Prostate gland (tissue), 2 donors: ENCODE results near the gene SRP14. TPM values are rescaled to one million over a fixed set of nuclear protein-coding genes. Genes with fewer than 3 reads are reported as not detected.

Source experiments
- DNase-seq: peaks from one replicate; pipeline ENCODE4 v3.0.0-alpha.2; 2019; ENCODE audit warnings: low spot score
- H3K27ac ChIP-seq, 2 donors: fragments of 200-600 bp; sonication (generic); 2 replicates each; pipeline ENCODE4 v1.5.1; 2017 to 2019
- H3K27me3 ChIP-seq: fragments of 200-600 bp; sonication (generic); replicated peaks from 2 replicates; pipeline ENCODE4 v1.5.1; 2019; ENCODE audit not compliant: insufficient read depth
- H3K36me3 ChIP-seq, 2 donors: fragments of 200-600 bp; sonication (generic); 1 replicate in 1 of 2; 2 replicates in 1 of 2; pipeline versions ENCODE4 v1.5.1 to v1.8.1; 2017 to 2019
- H3K4me1 ChIP-seq: fragments of 200-600 bp; sonication (generic); replicated peaks from 2 replicates; pipeline ENCODE4 v1.5.1; 2019
- H3K4me3 ChIP-seq, 2 donors: fragments of 200-600 bp; sonication (generic); 2 replicates each; pipeline ENCODE4 v1.5.1; 2017 to 2019
- H3K9me3 ChIP-seq: fragments of 200-600 bp; sonication (generic); 2 replicates; pipeline ENCODE4 v1.5.1; 2017
- CTCF ChIP-seq, 4 experiments: fragments of 200-600 bp in 2 of 4; fragments of 450-650 bp in 2 of 4; sonication (generic) in 2 of 4; IDR thresholded peaks; 1 replicate in 3 of 4; 2 replicates in 1 of 4; pipeline ENCODE4 v1.5.1; 2016 to 2019; ENCODE audit warnings: antibody characterized with exemption in 4 of 4, mild to moderate bottlenecking in 2 of 4, moderate library complexity in 2 of 4
- POLR2A ChIP-seq: fragments of 450-650 bp; IDR thresholded peaks from one replicate; pipeline ENCODE4 v1.6.1; 2016; ENCODE audit warnings: antibody characterized with exemption, mild to moderate bottlenecking
- POLR2AphosphoS5 ChIP-seq: sonication (generic); formaldehyde crosslinking; IDR thresholded peaks from one replicate; pipeline ENCODE4 v1.6.1; 2017; ENCODE audit warnings: antibody characterized with exemption
- WGBS: methylation state at CpG from one replicate; pipeline ENCODE4 v1.1.5; 2018; 5-methylcytosine and 5-hydroxymethylcytosine counted together
- intact Hi-C: fragments of 100-400 bp; cut with DNase I; formaldehyde crosslinking; loops from one replicate; pipeline ENCODE4 v1.14.2; 2022
- total RNA-seq, 2 donors: library from RNA; depleted of rRNA; stranded (reverse); fragments of >200 nt; gene quantifications; one replicate each; pipeline ENCODE4 v1.1.0, GENCODE V29; 2016

Gene SRP14
- total RNA-seq, 2 donors from 2014 or later = 366 to 428 TPM

- Histone ChIP-seq H3K4me1 (no peaks in the 10 kb centered on the region), H3K9me3 (no peaks in the 10 kb centered on the region), H3K36me3 (no peaks in the 10 kb centered on the region), H3K27ac (peak overlapping the region in 1 of 2 donors; percentile 1), H3K4me3 (no peak overlapping the region), H3K27me3 (no peaks in the 10 kb centered on the region)
- intact Hi-C loops = no loop called here
- TF ChIP-seq POLR2A = no peak
- no peak for TF ChIP-seq CTCF (IDR thresholded peaks at IDR 0.05)
- no peak for TF ChIP-seq POLR2AphosphoS5
- DNase-seq = peak; percentile 66
- WGBS = 61% methylated on average over 14 of the region's 14 CpGs
Measured at GRCh38 chr15:40055576-40056293, 16.8 kb upstream of the SRP14 start.

GRCh38 chr15:40054855-40055575 lies 16.0 kb upstream of the SRP14 start:
- 50% methylated on average over 6 of the region's 6 CpGs for WGBS
- no peak overlapping the region for H3K27ac ChIP-seq
- H3K4me3 ChIP-seq = no peak overlapping the region
- H3K9me3 ChIP-seq = no peaks in the 10 kb centered on the region
- no peak for DNase-seq
- no peaks in the 10 kb centered on the region for H3K27me3 ChIP-seq
- H3K36me3 ChIP-seq = no peaks in the 10 kb centered on the region
- TF ChIP-seq POLR2A (no peak), CTCF (IDR thresholded peaks at IDR 0.05) (no peak), POLR2AphosphoS5 (no peak)
- intact Hi-C loops = no loop called here
- no peaks in the 10 kb centered on the region for H3K4me1 ChIP-seq

GRCh38 chr15:40054605-40054854 lies 15.5 kb upstream of the SRP14 start:
- Histone ChIP-seq H3K4me3 (no peak overlapping the region), H3K27ac (no peak overlapping the region), H3K36me3 (no peaks in the 10 kb centered on the region), H3K9me3 (no peaks in the 10 kb centered on the region), H3K4me1 (no peaks in the 10 kb centered on the region), H3K27me3 (no peaks in the 10 kb centered on the region)
- no peak for DNase-seq
- TF ChIP-seq POLR2A = no peak
- TF ChIP-seq CTCF (IDR thresholded peaks at IDR 0.05) = no peak
- no peak for TF ChIP-seq POLR2AphosphoS5
- 96% methylated on average over 3 of the region's 3 CpGs for WGBS
- intact Hi-C loops = no loop called here

GRCh38 chr15:40053831-40054604 lies 15.0 kb upstream of the SRP14 start:
- DNase-seq = no peak
- WGBS = 89% methylated on average over 14 of the region's 14 CpGs
- Histone ChIP-seq H3K36me3 (no peaks in the 10 kb centered on the region), H3K9me3 (no peaks in the 10 kb centered on the region), H3K27me3 (no peaks in the 10 kb centered on the region), H3K4me1 (no peaks in the 10 kb centered on the region), H3K27ac (no peak overlapping the region), H3K4me3 (no peak overlapping the region)
- no peak for TF ChIP-seq POLR2A
- TF ChIP-seq POLR2AphosphoS5 = no peak
- TF ChIP-seq CTCF (IDR thresholded peaks at IDR 0.05) = no peak
- intact Hi-C loops = no loop called here
